Measurements from ENCODE around the gene DGKQ. TPM values are rescaled to one million over a fixed set of nuclear protein-coding genes. Genes with fewer than 3 reads are reported as not detected.

DGKQ gene
- total and polyA plus RNA-seq, 2 of the 8 experiments (the other 6 are each of a cell fraction or from before 2014, with no cell fraction given), result 7.3 to 9.7 TPM

DNA sequence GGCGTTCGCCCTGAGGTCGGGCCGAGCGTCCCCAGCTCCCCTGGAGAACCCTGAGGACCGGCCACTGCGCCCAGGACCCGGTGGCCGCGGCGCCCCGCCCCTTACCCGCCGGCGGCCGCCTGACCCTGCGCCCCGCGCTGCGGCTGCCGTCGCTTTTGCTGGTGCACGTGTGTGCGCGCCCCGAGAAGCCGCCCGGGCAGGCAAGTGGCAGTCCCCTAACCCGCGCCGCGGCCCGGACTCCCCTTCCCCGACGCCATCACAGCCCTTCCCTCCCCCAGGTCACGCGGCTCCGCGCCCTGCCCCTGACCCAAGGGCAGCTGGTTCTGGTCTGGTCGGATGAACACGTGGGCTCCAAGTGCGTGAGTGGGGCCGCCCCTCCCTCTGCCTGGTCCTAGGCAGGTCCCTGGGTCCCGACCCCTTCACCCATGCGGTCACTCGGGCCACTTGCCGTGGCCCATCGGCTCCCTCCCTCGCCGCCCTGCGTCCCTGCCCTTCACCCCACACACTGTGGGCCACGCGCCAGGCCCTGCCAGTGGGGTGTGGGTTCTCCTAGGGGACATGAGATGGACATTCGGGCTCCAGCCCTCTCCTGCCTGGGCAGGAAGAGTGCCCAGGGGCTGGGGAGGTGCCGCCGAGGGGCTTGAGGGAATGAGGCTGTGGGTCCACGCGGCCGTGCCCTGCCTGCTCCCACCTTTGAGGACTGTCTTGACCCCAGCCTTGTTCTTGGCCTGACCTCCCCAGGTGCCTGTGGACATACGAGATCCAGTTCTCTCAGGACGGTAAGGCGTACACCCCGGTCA lies 30.1 kb upstream of the DGKQ start (continued):
- peak; percentile 54 for TF ChIP-seq RNF2 (IDR thresholded peaks at IDR 0.05; ENCODE audit: borderline replicate concordance, low read depth, low read length, missing control alignments, poor library complexity, severe bottlenecking)
- TF ChIP-seq MAX (IDR thresholded peaks at IDR 0.05), result peak; percentile 92
- no peak for TF ChIP-seq NRF1 (IDR thresholded peaks at IDR 0.05; ENCODE audit: low read depth, low read length)
- no peak for TF ChIP-seq CHD7 (IDR thresholded peaks at IDR 0.05; ENCODE audit: insufficient replicate concordance, low read length)
- TF ChIP-seq, protein P1, sequence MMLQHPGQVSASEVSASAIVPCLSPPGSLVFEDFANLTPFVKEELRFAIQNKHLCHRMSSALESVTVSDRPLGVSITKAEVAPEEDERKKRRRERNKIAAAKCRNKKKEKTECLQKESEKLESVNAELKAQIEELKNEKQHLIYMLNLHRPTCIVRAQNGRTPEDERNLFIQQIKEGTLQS (IDR thresholded peaks at IDR 0.05; ENCODE audit: insufficient read depth, low read depth, low read length), result no peak

All from H1 (cell line).